ENCODE results near the gene C1orf116.

The C1orf116 gene

DNA sequence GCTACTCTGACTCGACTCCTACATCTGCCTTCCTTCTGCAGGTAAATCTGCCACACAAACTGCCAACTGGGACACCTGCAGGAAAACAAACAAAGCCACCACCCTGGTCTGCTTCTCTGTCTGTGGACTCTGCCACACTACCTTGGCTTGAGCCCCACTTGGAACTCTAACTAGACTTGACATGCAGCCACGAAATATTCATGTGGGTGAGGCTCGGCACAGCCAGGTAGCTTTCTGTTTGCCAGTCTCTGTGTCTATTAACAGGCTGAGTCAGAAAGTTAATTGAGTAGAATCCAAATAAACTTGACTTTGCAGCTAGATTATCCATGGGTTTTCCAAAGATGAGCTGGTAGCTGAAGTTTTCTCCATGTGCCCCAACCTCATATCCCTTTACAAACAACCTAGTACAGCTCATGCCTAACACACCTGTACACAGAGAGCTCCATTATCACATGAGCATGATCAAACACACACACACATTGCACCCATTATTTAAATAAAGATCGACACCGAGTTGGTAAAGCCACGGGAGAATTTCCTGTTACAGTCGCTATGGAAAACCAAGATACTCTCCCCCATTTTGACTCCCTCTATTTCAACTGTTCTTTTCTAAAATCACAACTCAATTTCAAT lies 808 bp downstream of the C1orf116 start:
- H3K4me1 ChIP-seq (ENCODE audit: control insufficient read depth, insufficient read depth, low read length) = no peaks in the 10 kb centered on the region
- TF ChIP-seq ZNF391 (tag by site-specific recombination; IDR thresholded peaks at IDR 0.05; ENCODE audit: borderline replicate concordance, low read depth) = no peak
- no peak for TF ChIP-seq SP3 (tag by site-specific recombination; IDR thresholded peaks at IDR 0.05)
- TF ChIP-seq, protein P1, sequence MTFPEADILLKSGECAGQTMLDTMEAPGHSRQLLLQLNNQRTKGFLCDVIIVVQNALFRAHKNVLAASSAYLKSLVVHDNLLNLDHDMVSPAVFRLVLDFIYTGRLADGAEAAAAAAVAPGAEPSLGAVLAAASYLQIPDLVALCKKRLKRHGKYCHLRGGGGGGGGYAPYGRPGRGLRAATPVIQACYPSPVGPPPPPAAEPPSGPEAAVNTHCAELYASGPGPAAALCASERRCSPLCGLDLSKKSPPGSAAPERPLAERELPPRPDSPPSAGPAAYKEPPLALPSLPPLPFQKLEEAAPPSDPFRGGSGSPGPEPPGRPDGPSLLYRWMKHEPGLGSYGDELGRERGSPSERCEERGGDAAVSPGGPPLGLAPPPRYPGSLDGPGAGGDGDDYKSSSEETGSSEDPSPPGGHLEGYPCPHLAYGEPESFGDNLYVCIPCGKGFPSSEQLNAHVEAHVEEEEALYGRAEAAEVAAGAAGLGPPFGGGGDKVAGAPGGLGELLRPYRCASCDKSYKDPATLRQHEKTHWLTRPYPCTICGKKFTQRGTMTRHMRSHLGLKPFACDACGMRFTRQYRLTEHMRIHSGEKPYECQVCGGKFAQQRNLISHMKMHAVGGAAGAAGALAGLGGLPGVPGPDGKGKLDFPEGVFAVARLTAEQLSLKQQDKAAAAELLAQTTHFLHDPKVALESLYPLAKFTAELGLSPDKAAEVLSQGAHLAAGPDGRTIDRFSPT (tag by site-specific recombination; IDR thresholded peaks at IDR 0.05) = no peak
- TF ChIP-seq YY1 (tag by site-specific recombination; IDR thresholded peaks at IDR 0.05) = no peak
- TF ChIP-seq ZNF629 (tag by site-specific recombination; IDR thresholded peaks at IDR 0.05) = no peak
- no peak for TF ChIP-seq KLF16 (tag by site-specific recombination; IDR thresholded peaks at IDR 0.05)
- POLR2A ChIA-PET = interaction anchor here (0.5 to 1.3 kb wide), 2 partner anchors 21 to 200 kb away, joined by 3 to 5 read pairs; partner anchors contain the start of gene PFKFB2
- H3K4me3 ChIP-seq (ENCODE audit: low read depth, low read length) = no peak overlapping the region
- no peaks in the 10 kb centered on the region for H3K36me3 ChIP-seq (ENCODE audit: control insufficient read depth in 2 of 2, insufficient read depth in 1 of 2, low read length in 2 of 2)
- H3K9me3 ChIP-seq (ENCODE audit: control insufficient read depth, insufficient read depth, low read depth, low read length) = no peaks in the 10 kb centered on the region
- no peak overlapping the region for H3K27ac ChIP-seq (ENCODE audit: extremely low read depth, low read depth, low read length)
- CTCF ChIA-PET = interaction anchor here (1.2 to 2.9 kb wide), 3 partner anchors 18 to 27 kb away, joined by 3 to 16 read pairs (median 9); no protein-coding TSS in a partner anchor

DNA sequence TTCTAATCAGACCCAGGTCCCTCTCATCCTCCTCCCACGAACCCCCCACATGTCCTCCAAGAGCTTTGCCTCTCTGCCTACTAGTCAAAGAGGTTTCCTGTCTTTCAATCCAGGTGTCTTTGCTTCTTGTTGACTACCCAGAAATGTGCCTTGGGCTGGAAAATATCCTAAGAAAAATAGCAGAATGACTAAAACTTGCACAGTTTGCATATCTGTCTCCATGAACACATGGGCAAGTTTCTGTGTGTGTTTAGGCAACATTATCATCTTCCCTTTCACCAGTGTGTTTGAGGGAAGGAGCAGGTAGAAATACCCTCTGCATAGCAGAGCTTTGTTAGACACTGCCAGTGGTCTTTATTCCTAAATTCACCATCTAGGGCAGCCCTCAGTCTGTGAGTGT lies 1.5 kb downstream of the C1orf116 start:
- ChIA-PET CTCF (interaction anchor here (0.5 to 1.1 kb wide), 2 partner anchors 19 to 26 kb away, joined by 3 to 4 read pairs; no protein-coding TSS in a partner anchor), POLR2A (no interaction called here)
- TF ChIP-seq ZNF138 (tag by site-specific recombination; IDR thresholded peaks at IDR 0.05; ENCODE audit: borderline replicate concordance) = no peak
- TF ChIP-seq, protein P2, sequence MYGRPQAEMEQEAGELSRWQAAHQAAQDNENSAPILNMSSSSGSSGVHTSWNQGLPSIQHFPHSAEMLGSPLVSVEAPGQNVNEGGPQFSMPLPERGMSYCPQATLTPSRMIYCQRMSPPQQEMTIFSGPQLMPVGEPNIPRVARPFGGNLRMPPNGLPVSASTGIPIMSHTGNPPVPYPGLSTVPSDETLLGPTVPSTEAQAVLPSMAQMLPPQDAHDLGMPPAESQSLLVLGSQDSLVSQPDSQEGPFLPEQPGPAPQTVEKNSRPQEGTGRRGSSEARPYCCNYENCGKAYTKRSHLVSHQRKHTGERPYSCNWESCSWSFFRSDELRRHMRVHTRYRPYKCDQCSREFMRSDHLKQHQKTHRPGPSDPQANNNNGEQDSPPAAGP (tag by site-specific recombination; IDR thresholded peaks at IDR 0.05) = no peak
- TF ChIP-seq, protein P3, sequence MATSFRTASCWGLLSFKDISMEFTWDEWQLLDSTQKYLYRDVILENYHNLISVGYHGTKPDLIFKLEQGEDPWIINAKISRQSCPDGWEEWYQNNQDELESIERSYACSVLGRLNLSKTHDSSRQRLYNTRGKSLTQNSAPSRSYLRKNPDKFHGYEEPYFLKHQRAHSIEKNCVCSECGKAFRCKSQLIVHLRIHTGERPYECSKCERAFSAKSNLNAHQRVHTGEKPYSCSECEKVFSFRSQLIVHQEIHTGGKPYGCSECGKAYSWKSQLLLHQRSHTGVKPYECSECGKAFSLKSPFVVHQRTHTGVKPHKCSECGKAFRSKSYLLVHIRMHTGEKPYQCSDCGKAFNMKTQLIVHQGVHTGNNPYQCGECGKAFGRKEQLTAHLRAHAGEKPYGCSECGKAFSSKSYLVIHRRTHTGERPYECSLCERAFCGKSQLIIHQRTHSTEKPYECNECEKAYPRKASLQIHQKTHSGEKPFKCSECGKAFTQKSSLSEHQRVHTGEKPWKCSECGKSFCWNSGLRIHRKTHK (tag by site-specific recombination; IDR thresholded peaks at IDR 0.05) = no peak
- TF ChIP-seq ZNF341 (tag by site-specific recombination; IDR thresholded peaks at IDR 0.05; ENCODE audit: low read depth) = no peak
- no peak for TF ChIP-seq ZNF510 (tag by site-specific recombination; IDR thresholded peaks at IDR 0.05; ENCODE audit: insufficient replicate concordance)
- TF ChIP-seq ZNF843 (tag by site-specific recombination; IDR thresholded peaks at IDR 0.05) = no peak
- TF ChIP-seq ZNF292 (tag by site-specific recombination; IDR thresholded peaks at IDR 0.05; ENCODE audit: borderline replicate concordance, low read depth) = no peak
- TF ChIP-seq ZBTB8A (tag by site-specific recombination; IDR thresholded peaks at IDR 0.05) = no peak
- no peak for TF ChIP-seq ZNF521 (tag by site-specific recombination; IDR thresholded peaks at IDR 0.05)
- TF ChIP-seq ZNF626 (tag by site-specific recombination; IDR thresholded peaks at IDR 0.05) = no peak
- TF ChIP-seq EGR2 (tag by site-specific recombination; IDR thresholded peaks at IDR 0.05; ENCODE audit: low read depth) = no peak
- TF ChIP-seq, protein P4, sequence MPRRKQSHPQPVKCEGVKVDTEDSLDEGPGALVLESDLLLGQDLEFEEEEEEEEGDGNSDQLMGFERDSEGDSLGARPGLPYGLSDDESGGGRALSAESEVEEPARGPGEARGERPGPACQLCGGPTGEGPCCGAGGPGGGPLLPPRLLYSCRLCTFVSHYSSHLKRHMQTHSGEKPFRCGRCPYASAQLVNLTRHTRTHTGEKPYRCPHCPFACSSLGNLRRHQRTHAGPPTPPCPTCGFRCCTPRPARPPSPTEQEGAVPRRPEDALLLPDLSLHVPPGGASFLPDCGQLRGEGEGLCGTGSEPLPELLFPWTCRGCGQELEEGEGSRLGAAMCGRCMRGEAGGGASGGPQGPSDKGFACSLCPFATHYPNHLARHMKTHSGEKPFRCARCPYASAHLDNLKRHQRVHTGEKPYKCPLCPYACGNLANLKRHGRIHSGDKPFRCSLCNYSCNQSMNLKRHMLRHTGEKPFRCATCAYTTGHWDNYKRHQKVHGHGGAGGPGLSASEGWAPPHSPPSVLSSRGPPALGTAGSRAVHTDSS (tag by site-specific recombination; IDR thresholded peaks at IDR 0.05) = no peak
- TF ChIP-seq HOXD13 (CRISPR knock-in tag; IDR thresholded peaks at IDR 0.05; ENCODE audit: borderline replicate concordance) = no peak
- TF ChIP-seq ZNF350 (tag by site-specific recombination; IDR thresholded peaks at IDR 0.05) = no peak
- no peak for TF ChIP-seq ZNF433 (tag by site-specific recombination; IDR thresholded peaks at IDR 0.05; ENCODE audit: low read depth)
- no peak for TF ChIP-seq ZFP3 (tag by site-specific recombination; IDR thresholded peaks at IDR 0.05; ENCODE audit: low read depth)
- no peak for TF ChIP-seq ZNF394 (tag by site-specific recombination; IDR thresholded peaks at IDR 0.05; ENCODE audit: borderline replicate concordance)
- TF ChIP-seq SETDB1 (IDR thresholded peaks at IDR 0.05; ENCODE audit: insufficient read length, low read length) = no peak
- TF ChIP-seq, protein P5, sequence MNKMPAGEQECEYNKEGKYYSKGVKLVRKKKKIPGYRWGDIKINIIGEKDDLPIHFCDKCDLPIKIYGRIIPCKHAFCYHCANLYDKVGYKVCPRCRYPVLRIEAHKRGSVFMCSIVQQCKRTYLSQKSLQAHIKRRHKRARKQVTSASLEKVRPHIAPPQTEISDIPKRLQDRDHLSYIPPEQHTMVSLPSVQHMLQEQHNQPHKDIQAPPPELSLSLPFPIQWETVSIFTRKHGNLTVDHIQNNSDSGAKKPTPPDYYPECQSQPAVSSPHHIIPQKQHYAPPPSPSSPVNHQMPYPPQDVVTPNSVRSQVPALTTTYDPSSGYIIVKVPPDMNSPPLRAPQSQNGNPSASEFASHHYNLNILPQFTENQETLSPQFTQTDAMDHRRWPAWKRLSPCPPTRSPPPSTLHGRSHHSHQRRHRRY (tag by site-specific recombination; IDR thresholded peaks at IDR 0.05) = no peak
- Histone ChIP-seq H3K4me1 (ENCODE audit: control insufficient read depth, insufficient read depth, low read length) (no peaks in the 10 kb centered on the region), H3K27ac (ENCODE audit: extremely low read depth, low read depth, low read length) (no peak overlapping the region), H3K4me3 (ENCODE audit: low read depth, low read length) (no peak overlapping the region), H3K36me3 (ENCODE audit: control insufficient read depth in 2 of 2, insufficient read depth in 1 of 2, low read length in 2 of 2) (no peaks in the 10 kb centered on the region), H3K9me3 (ENCODE audit: control insufficient read depth, insufficient read depth, low read depth, low read length) (no peaks in the 10 kb centered on the region)

Data from HEK293 (cell line).